HepG2 (cell line): ENCODE data around the gene HDGF. TPM values are rescaled to one million over a fixed set of nuclear protein-coding genes. Genes with fewer than 3 reads are reported as not detected.

Experiments used
- ARID5B ChIP-seq: IDR thresholded peaks from 2 replicates; pipeline ENCODE4 v1.4.0; 2020; ENCODE audit warnings: mild to moderate bottlenecking, missing genetic modification reagents
- ASH2L ChIP-seq: fragments of 300-600, 200-600 bp; sonication (generic); IDR thresholded peaks from 2 replicates; pipeline ENCODE4 v1.7.0; 2017; ENCODE audit warnings: low read depth, mild to moderate bottlenecking, moderate library complexity, mixed read lengths, low read length; ENCODE audit not compliant: insufficient read length
- ATF7-NPFF ChIP-seq: sonication (generic); formaldehyde crosslinking; IDR thresholded peaks from 2 replicates; pipeline ENCODE4 v1.8.1; 2023; ENCODE audit warnings: mild to moderate bottlenecking, low read depth, missing genetic modification reagents, moderate library complexity
- BATF2 ChIP-seq: sonication (generic); formaldehyde crosslinking; IDR thresholded peaks from 2 replicates; pipeline ENCODE4 v1.8.0; 2022; ENCODE audit warnings: mild to moderate bottlenecking, missing genetic modification reagents, moderate library complexity
- GRHL1 ChIP-seq: sonication (generic); formaldehyde crosslinking; conservative IDR thresholded peaks from 2 replicates; pipeline ENCODE4 v1.8.0; 2022; ENCODE audit warnings: missing genetic modification reagents
- JUND ChIP-seq: sonication (generic); formaldehyde crosslinking; IDR thresholded peaks from 2 replicates; pipeline ENCODE4 v1.8.0; 2022; ENCODE audit warnings: mild to moderate bottlenecking, missing genetic modification reagents
- PATZ1 ChIP-seq: sonication (generic); formaldehyde crosslinking; IDR thresholded peaks from 2 replicates; pipeline ENCODE4 v1.4.0; 2020; ENCODE audit warnings: missing genetic modification reagents
- PBX2 ChIP-seq: IDR thresholded peaks from 2 replicates; pipeline ENCODE4 v1.6.1; 2016; ENCODE audit warnings: control low read depth
- RFX1 ChIP-seq: fragments of 450-650 bp; IDR thresholded peaks from 2 replicates; pipeline ENCODE4 v1.6.1; 2017
- SALL1 ChIP-seq: sonication (generic); formaldehyde crosslinking; IDR thresholded peaks from 2 replicates; pipeline ENCODE4 v1.8.0; 2022; ENCODE audit warnings: mild to moderate bottlenecking, missing genetic modification reagents
- SAP130 ChIP-seq: IDR thresholded peaks from 2 replicates; pipeline ENCODE4 v1.6.1; 2016; ENCODE audit warnings: low read depth
- ZFP1 ChIP-seq: IDR thresholded peaks from 2 replicates; pipeline ENCODE4 v1.6.1; 2016
- ZFP62 ChIP-seq: sonication (generic); formaldehyde crosslinking; IDR thresholded peaks from 2 replicates; pipeline ENCODE4 v1.4.0; 2020; ENCODE audit warnings: missing genetic modification reagents
- ZFY ChIP-seq: sonication (generic); formaldehyde crosslinking; IDR thresholded peaks from 2 replicates; pipeline ENCODE4 v1.4.0; 2020; ENCODE audit warnings: missing genetic modification reagents
- ZNF143 ChIP-seq: sonication (generic); formaldehyde crosslinking; IDR thresholded peaks from 2 replicates; pipeline ENCODE4 v1.4.0; 2020; ENCODE audit warnings: missing genetic modification reagents
- ZNF34 ChIP-seq: sonication (generic); formaldehyde crosslinking; IDR thresholded peaks from 2 replicates; pipeline ENCODE4 v1.4.0; 2020; ENCODE audit warnings: mild to moderate bottlenecking, missing genetic modification reagents, borderline replicate concordance
- ZNF597 ChIP-seq: sonication (generic); formaldehyde crosslinking; IDR thresholded peaks from 2 replicates; pipeline ENCODE4 v1.5.0; 2020; ENCODE audit warnings: missing genetic modification reagents
- ZNF747 ChIP-seq: sonication (generic); formaldehyde crosslinking; IDR thresholded peaks from 2 replicates; pipeline ENCODE4 v1.8.1; 2023; ENCODE audit warnings: missing genetic modification reagents, mild to moderate bottlenecking, borderline replicate concordance
- polyA plus RNA-seq, 8 experiments: library from polyadenylated mRNA; depleted of rRNA in 3 of 8; stranded (reverse) in 7 of 8; unstranded in 1 of 8; fragments of >200 nt; fragmentation: Illumina TruSeq in 4 of 8; extraction: Trizol in 4 of 8; gene quantifications; 2 replicates each; pipeline versions ENCODE4 v1.2.1 to v1.2.3, GENCODE V29; 2011 to 2016; ENCODE audit warnings: low read depth in 4 of 8, missing spikeins in 1 of 8, mixed read lengths in 1 of 8; ENCODE audit not compliant: insufficient read depth in 1 of 8
- total RNA-seq, 5 experiments: library from RNA; depleted of rRNA; stranded (reverse); fragments of >200 nt; fragmentation: Illumina TruSeq; extraction: Trizol; gene quantifications; 2 replicates each; pipeline ENCODE4 v1.2.3, GENCODE V29; 2016; ENCODE audit warnings: low read depth in 1 of 5

Gene HDGF
- total and polyA plus RNA-seq, 2 of the 13 experiments (the other 11 are each of a cell fraction or from before 2014, with no cell fraction given): 156 to 196 TPM

- TF ChIP-seq ARID5B (CRISPR knock-in tag): 0 out of 2 replicates have a peak, but pooled peaks have one; percentile 9
- peak; percentile 100 for TF ChIP-seq ZFY (CRISPR knock-in tag)
- peak; percentile 14; the same call in 1 of the 2 replicates for TF ChIP-seq PATZ1 (CRISPR knock-in tag)
- TF ChIP-seq BATF2: no peak
- TF ChIP-seq ZFP62 (CRISPR knock-in tag): peak; percentile 95; the same call in 1 of the 2 replicates
- peak; percentile 50; the same call in 1 of the 2 replicates for TF ChIP-seq ZNF747 (CRISPR knock-in tag)
- peak; percentile 96 for TF ChIP-seq ASH2L
- 0 out of 2 replicates have a peak, but pooled peaks have one; percentile 11 for TF ChIP-seq ZFP1 (CRISPR knock-in tag)
- peak; percentile 57; the same call in 1 of the 2 replicates for TF ChIP-seq SALL1 (CRISPR knock-in tag)
- TF ChIP-seq RFX1: no peak
- peak; percentile 97 for TF ChIP-seq ZNF143
- TF ChIP-seq GRHL1 (CRISPR knock-in tag): no peak
- peak; percentile 40; the same call in 1 of the 2 replicates for TF ChIP-seq ZNF34 (CRISPR knock-in tag)
- peak; percentile 74 for TF ChIP-seq SAP130 (CRISPR knock-in tag)
- TF ChIP-seq PBX2 (CRISPR knock-in tag): peak; percentile 33; the same call in 1 of the 2 replicates
- TF ChIP-seq ATF7-NPFF (CRISPR knock-in tag): no peak; the same call in 1 of the 2 replicates
- peak; percentile 94; the same call in 1 of the 2 replicates for TF ChIP-seq ZNF597 (CRISPR knock-in tag)
- TF ChIP-seq JUND: peak; percentile 40; the same call in 1 of the 2 replicates
These were observed 15.8 kb upstream of the HDGF start, which contains the start of gene PRCC (continued) for GRCh38 chr1:156767101-156767878.
